Upper lobe of left lung (tissue), 6 donors: ENCODE data around the gene ATAD3A. TPM values are rescaled to one million over a fixed set of nuclear protein-coding genes. Genes with fewer than 3 reads are reported as not detected.

Source experiments
- ATAC-seq, 2 donors: fragments of 200-7000 bp; cut with Tn5 transposase; one replicate each; pipeline ENCODE4 v1.9.1; 2022; ENCODE audit warnings: mild to moderate bottlenecking in 2 of 2, moderate library complexity in 2 of 2; ENCODE audit not compliant: low FRiP score in 2 of 2
- DNase-seq, 2 donors: peaks; one replicate each; pipeline ENCODE4 v3.0.0-alpha.2; 2019 to 2020
- H3K27ac ChIP-seq, 4 donors: fragments of 200-600 bp; sonication (generic); one replicate each; pipeline ENCODE4 v1.5.1; 2016 to 2019
- H3K27me3 ChIP-seq, 4 donors: fragments of 200-600 bp; sonication (generic); one replicate each; pipeline ENCODE4 v1.5.1; 2017 to 2019
- H3K36me3 ChIP-seq, 4 donors: fragments of 200-600 bp; sonication (generic); one replicate each; pipeline ENCODE4 v1.5.1; 2016 to 2019
- H3K4me1 ChIP-seq, 4 donors: fragments of 200-600 bp; sonication (generic); one replicate each; pipeline ENCODE4 v1.5.1; 2018 to 2019
- H3K4me3 ChIP-seq, 4 donors: fragments of 200-600 bp; sonication (generic); one replicate each; pipeline ENCODE4 v1.5.1; 2017 to 2019; ENCODE audit warnings: mild to moderate bottlenecking in 2 of 4, moderate library complexity in 1 of 4
- H3K9me3 ChIP-seq, 4 donors: fragments of 200-600 bp; sonication (generic); one replicate each; pipeline ENCODE4 v1.5.1; 2018 to 2019
- CTCF ChIP-seq, 6 experiments: fragments of 450-650 bp in 4 of 6; fragments of 200-600 bp in 2 of 6; sonication (generic) in 2 of 6; IDR thresholded peaks; one replicate each; pipeline ENCODE4 v1.5.1; 2016 to 2019; ENCODE audit warnings: antibody characterized with exemption in 6 of 6
- EP300 ChIP-seq, 4 donors: sonication (generic); formaldehyde crosslinking; IDR thresholded peaks; one replicate each; pipeline ENCODE4 v1.5.1; 2017; ENCODE audit warnings: antibody characterized with exemption in 4 of 4, control low read depth in 2 of 4
- POLR2A ChIP-seq, 4 donors: fragments of 450-650 bp; IDR thresholded peaks; one replicate each; pipeline ENCODE4 v1.5.1; 2016 to 2017; ENCODE audit warnings: antibody characterized with exemption in 4 of 4, mild to moderate bottlenecking in 2 of 4
- POLR2AphosphoS5 ChIP-seq, 2 donors: sonication (generic); formaldehyde crosslinking; IDR thresholded peaks; one replicate each; pipeline ENCODE4 v1.5.1; 2017; ENCODE audit warnings: antibody characterized with exemption in 2 of 2
- WGBS, 2 donors: methylation state at CpG; one replicate each; pipeline ENCODE4 v1.1.5; 2017 to 2018; 5-methylcytosine and 5-hydroxymethylcytosine counted together
- total RNA-seq, 6 donors: library from RNA; depleted of rRNA in 4 of 6; stranded (reverse); fragments of >200 nt in 4 of 6; gene quantifications; one replicate each; pipeline versions ENCODE4 v1.1.0 to v1.2.1, GENCODE V29; 2016 to 2021
- donor health status: DM: no; HTN: no; CAD: no; lungs with moderate emphysema.
- donor health status: DM: no; HTN: yes; CAD: no; lungs with severe emphysema.

ATAD3A gene
- total RNA-seq, 6 donors from 2014 or later: 18.5 to 31.9 (median 24.0) TPM

- H3K36me3 ChIP-seq: peaks cover 7 to 48% (median 28%) of the 10 kb centered on the region in 4 donors
- no peak overlapping the region for H3K27ac ChIP-seq
- 76% methylated on average over 4 of the region's 4 CpGs for WGBS, 2 donors
- TF ChIP-seq POLR2AphosphoS5 (IDR thresholded peaks at IDR 0.05): no peak
- TF ChIP-seq CTCF (IDR thresholded peaks at IDR 0.05): no peak
- TF ChIP-seq EP300 (IDR thresholded peaks at IDR 0.05): no peak
- TF ChIP-seq POLR2A (IDR thresholded peaks at IDR 0.05): no peak
- no peaks in the 10 kb centered on the region for H3K27me3 ChIP-seq
- DNase-seq (no peak), ATAC-seq (no peak)
- no peaks in the 10 kb centered on the region for H3K9me3 ChIP-seq
- H3K4me1 ChIP-seq: peaks cover 0 to 24% (median 5%) of the 10 kb centered on the region in 4 donors
- no peak overlapping the region for H3K4me3 ChIP-seq
Observed at GRCh38 chr1:1558591-1558990, 46.6 kb downstream of the ATAD3A start.

GRCh38 chr1:1559066-1559465 is 47.1 kb downstream of the ATAD3A start:
- H3K36me3 ChIP-seq: peaks cover 11 to 53% (median 32%) of the 10 kb centered on the region in 4 donors
- no peaks in the 10 kb centered on the region for H3K9me3 ChIP-seq
- no peak overlapping the region for H3K4me3 ChIP-seq
- peaks cover 0 to 24% (median 4%) of the 10 kb centered on the region in 4 donors for H3K4me1 ChIP-seq
- DNase-seq: no peak
- H3K27ac ChIP-seq: no peak overlapping the region
- WGBS, 2 donors: 86 to 89% methylated on average over 17 of the region's 17 CpGs
- no peak for ATAC-seq
- no peak for TF ChIP-seq CTCF (IDR thresholded peaks at IDR 0.05)
- TF ChIP-seq POLR2AphosphoS5 (IDR thresholded peaks at IDR 0.05): no peak
- no peak for TF ChIP-seq POLR2A (IDR thresholded peaks at IDR 0.05)
- TF ChIP-seq EP300 (IDR thresholded peaks at IDR 0.05): no peak
- no peaks in the 10 kb centered on the region for H3K27me3 ChIP-seq

- no peaks in the 10 kb centered on the region for H3K9me3 ChIP-seq
- H3K4me1 ChIP-seq: peaks cover 0 to 15% (median 4%) of the 10 kb centered on the region in 4 donors
- DNase-seq: no peak
- H3K27me3 ChIP-seq: no peaks in the 10 kb centered on the region
- 90 to 96% methylated on average over 4 to 9 of the region's 9 CpGs for WGBS, 2 donors
- TF ChIP-seq POLR2AphosphoS5 (IDR thresholded peaks at IDR 0.05): no peak
- no peak for TF ChIP-seq EP300 (IDR thresholded peaks at IDR 0.05)
- TF ChIP-seq CTCF (IDR thresholded peaks at IDR 0.05): no peak
- no peak for TF ChIP-seq POLR2A (IDR thresholded peaks at IDR 0.05)
- H3K27ac ChIP-seq: no peak overlapping the region
- no peak for ATAC-seq
- peaks cover 17 to 61% (median 36%) of the 10 kb centered on the region in 4 donors for H3K36me3 ChIP-seq
- H3K4me3 ChIP-seq: no peak overlapping the region
Observed at GRCh38 chr1:1560178-1560577, 48.2 kb downstream of the ATAD3A start.

- no peak overlapping the region for H3K4me3 ChIP-seq
- no peaks in the 10 kb centered on the region for H3K27me3 ChIP-seq
- H3K9me3 ChIP-seq: no peaks in the 10 kb centered on the region
- ATAC-seq (peak in 1 of 2 donors; percentile 20), DNase-seq (no peak)
- H3K4me1 ChIP-seq: peaks cover 0 to 26% (median 4%) of the 10 kb centered on the region in 4 donors
- TF ChIP-seq CTCF (IDR thresholded peaks at IDR 0.05) (no peak), EP300 (IDR thresholded peaks at IDR 0.05) (peak in 1 of 4 donors; percentile 8), POLR2A (IDR thresholded peaks at IDR 0.05) (no peak), POLR2AphosphoS5 (IDR thresholded peaks at IDR 0.05) (peak in 1 of 2 donors; percentile 45)
- peak overlapping the region; percentile 36 to 83 (median 51) for H3K27ac ChIP-seq
- 60 to 83% methylated on average over 12 to 15 of the region's 15 CpGs for WGBS, 2 donors
- H3K36me3 ChIP-seq: peaks cover 17 to 63% (median 35%) of the 10 kb centered on the region in 4 donors
Observed at GRCh38 chr1:1561801-1562470, 50.0 kb downstream of the ATAD3A start.
